NCI-H1092 treated with DMSO at 0.1 percent for 48 hours (cell line): ENCODE data around the gene LRP2BP.
A peak's percentile ranks its signal among the peaks of the same experiment; 100 is the strongest.
"Not testable (repeated sequence)": the region's sequence is repeated elsewhere in the genome, so short reads cannot be mapped to it uniquely, and the experiment has no call there.

ENCODE experiments used
- DNase-seq: peaks from one replicate; lab custom pipeline; 2025; lab: John Stamatoyannopoulos, UW

The LRP2BP gene

GRCh38 chr4:185395956-185396723 lies 416 bp upstream of the LRP2BP start:
- peak; percentile 97 for DNase-seq

GRCh38 chr4:185394568-185395237 lies 1.0 kb downstream of the LRP2BP start:
- DNase-seq = no peak

DNA sequence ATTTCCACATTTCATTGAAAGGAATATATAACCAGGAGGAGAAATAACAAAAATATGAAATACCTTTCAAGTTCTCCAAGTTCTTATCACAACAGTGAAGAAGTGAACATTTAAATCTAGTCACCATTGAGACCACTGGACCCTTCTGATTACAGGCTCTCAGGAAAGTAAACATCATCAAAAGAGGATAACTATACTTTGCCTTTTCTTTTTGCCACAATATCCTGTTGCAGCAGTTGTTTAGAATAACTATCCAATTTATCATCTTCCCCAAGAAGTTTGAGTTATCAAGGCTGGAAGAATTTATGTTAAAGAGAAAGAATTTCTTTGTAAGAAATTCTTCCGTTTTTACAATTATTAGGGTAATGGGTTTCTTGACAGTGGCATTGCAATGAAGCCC lies 3.6 kb downstream of the LRP2BP start:
- DNase-seq = no peak

GRCh38 chr4:185390941-185391340 lies 4.8 kb downstream of the LRP2BP start:
- no peak for DNase-seq

DNA sequence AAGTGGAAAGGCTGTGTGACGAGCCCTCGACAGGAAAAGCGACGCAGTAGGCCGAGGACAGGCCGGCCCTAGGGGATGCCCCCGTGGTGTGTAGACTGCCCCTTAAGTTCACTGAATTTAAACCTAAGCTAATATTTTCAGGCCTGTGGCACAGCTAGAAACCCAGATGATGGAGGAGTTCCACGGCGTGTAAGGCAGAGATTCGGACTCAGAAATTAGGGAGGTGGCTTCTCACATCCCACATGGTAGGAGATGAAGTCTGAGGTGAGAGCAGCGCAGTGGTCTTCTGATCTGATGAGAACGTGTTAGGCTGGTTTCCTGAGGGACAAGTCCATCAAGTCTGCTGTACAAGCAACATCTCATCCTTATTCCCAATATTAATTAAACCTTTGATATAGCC lies 7.8 kb downstream of the LRP2BP start:
- no peak for DNase-seq

DNA sequence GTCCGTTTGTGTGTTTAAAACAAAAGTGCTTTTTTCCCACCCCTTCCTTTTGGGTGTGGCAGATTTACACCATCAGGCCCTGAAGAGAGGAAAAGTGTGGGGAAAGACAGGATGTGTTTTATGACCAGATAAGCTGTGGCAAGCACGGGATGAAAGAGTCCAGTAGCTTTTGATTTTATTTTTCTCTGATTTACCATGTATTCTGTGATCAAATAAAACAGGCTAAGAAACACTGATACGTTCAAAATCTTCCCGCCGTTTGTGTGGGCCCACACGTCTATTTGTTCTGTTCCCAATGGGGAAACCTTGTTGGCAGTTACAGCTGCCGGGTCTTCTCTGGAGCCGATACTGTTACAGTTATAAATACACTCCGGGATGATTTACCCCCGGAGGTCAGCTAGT lies 10.8 kb downstream of the LRP2BP start:
- no peak for DNase-seq

DNA sequence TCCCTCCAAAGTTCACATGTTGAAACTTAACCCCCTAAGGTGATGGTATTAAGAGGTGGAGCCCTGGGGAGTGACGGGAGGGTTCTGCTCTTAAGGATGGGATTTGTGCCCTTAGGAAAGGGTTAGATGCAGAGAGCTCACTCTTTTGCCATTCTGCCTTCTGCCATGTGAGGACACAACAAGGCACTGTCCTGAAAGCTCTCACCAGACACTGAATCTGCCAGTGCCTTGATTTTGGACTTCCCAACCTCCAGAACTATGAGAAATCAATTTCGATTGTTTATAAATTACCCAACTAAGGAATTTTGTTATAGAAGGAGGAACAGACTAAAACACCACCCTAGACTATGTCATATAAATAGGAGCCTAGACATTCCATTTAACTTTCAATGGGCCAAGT lies 11.7 kb downstream of the LRP2BP start:
- no peak for DNase-seq

DNA sequence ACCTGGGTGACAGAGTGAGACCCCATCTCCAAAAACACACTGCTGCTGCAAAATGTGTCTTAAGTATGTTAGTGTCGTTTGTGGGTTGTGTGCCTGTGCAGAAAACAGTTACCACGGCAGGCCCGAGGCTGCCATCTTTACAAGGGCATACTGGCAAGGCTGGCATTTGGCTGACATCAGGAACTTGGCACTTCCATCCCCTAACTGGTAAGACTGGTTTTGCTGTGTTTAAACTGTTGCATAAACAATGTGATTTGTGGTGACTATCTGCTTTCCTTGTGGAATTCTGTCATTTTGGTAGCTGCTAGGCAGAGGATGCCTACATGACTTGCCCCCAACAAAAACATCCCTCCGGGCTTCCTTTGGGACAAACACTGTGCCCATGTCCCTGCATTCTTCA lies 12.3 kb downstream of the LRP2BP start:
- no peak for DNase-seq

DNA sequence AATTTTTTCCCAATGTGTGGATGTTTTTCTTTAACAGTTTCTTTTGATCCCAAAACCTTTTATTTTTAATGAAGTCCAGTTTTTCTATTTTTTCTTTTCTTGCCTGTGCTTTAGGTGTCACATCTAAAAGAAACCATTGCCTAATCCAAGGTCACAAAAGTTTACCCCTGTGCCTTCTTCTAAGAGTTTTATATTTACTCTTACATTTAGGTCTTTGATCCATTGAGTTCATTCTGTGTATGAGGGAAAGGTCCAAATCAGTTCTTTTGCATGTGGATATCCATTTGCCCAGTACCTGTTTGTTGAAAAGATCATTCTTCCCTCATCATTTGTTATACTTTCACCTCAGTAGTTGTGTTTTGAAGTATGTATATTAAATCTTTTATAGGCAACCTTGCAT lies 13.0 kb downstream of the LRP2BP start:
- no peak for DNase-seq

- no peak for DNase-seq
Measured at GRCh38 chr4:185381288-185382196, 14.2 kb downstream of the LRP2BP start.

GRCh38 chr4:185380320-185380719 lies 15.4 kb downstream of the LRP2BP start:
- DNase-seq = no peak

DNA sequence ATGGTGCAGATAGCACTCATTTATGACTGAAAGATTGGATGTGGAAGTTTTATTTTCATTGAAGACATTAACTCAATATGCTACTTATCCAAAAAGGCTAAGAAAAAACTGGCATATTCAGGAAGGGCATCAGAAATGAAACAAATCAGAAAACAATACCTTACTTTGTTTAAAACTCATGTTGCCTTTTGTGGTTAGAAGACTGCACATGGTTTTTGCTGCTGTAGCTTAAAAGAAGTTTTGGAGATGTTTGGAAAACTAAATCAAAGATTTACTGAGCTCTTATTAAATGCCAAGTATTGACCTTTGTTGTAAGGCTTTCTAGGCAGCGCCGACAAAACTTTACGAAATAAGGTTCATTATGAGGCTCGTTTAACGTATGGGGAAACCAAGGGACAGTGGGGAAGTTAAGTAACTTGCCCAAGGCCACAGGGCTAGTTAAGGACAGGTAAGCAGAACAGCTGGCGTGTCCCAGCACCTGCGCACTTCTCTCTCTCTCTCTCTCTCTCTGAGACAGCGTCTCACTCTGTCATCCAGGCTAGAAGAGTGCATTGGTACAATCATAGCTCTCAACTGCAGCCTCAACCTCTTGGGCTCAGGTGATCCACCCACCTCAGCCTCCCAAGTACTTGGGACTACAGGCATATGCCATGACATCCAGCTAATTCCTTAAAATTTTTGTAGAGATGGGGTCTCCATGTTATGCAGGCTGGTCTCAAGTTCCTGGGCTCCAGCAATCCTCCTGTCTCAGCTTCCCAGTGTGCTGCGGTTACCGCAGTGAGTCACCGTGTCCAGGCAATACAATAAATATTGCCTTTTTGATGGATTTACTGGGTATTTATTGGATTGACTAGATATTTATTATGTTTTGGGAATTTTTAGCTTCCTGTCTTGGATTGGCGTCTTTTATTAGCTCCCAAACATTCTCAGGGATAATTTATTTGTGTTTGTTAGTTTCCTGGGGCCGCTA lies 16.1 kb downstream of the LRP2BP start:
- DNase-seq = no peak

DNA sequence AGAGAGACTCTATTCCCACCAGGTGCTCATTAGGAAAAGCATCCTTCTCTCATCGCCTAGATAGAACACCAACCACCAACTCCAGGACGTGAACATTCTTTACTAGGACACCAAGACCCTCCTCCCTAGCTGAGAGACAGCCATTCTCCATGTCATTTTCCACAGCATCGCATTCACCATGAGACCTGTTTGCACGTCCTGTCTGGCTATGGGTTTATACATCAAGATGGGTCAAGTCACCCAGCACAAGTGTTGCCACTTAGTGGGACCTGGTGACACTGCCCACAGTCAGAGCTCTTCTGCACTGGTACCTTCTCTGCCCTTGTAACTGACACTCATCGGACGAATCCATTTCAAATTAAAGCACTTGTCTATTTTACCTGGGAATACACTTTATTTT lies 17.5 kb downstream of the LRP2BP start:
- DNase-seq = no peak

DNA sequence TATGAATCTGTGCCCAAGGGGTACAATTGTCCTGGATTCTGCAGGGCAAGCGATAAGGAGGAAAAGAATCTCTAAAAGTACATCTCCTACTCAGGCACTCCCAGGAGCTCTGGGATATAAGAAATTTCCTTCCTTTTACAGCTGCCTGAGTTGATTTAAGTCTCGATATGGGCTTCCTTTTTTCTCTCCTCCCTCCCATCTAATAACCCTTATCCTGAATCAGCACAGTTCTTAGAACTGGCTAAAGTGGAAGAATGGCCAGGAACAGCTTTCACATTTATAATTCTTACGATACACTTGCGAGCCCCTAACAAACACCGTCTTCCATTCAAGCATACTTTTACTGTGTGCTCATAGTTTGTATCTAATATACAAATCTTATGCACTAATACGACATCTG lies 21.2 kb downstream of the LRP2BP start:
- DNase-seq = no peak

- DNase-seq = no peak
Measured at GRCh38 chr4:185374027-185374426, 21.7 kb downstream of the LRP2BP start.

GRCh38 chr4:185371702-185372101 lies 24.0 kb downstream of the LRP2BP start:
- DNase-seq = no peak

DNA sequence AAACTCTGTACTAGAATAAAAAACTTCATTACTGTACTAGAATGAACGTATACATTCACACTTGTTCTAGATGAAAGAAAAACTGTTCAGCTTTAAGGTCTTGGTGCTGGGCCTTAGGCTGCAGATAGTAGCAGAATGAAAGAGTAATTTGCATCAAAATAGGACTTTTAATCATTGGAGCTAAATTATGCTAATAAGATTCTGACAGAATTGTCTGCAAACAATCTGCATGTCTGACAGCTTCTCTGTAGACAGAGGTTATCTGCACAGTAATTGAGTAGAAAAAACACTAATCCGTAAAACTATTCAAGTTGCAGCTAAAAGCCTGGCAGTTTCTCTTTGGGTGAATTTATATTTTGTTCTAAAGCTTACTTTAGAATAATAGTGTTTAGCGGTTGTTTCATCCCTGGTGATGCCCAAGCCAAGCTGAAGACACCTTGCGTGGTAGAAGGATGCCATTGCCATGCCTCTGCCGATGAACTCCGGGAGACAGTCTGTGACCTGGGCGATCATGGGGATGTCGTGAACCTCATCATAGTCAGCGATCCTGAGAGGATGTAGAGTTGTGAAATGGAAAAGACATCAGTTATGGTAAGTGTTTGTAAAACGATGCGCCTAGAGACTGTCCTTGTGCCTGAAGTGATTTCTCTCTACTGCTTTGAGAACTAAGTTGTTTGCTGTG lies 25.3 kb downstream of the LRP2BP start:
- DNase-seq = no peak

GRCh38 chr4:185369731-185370130 lies 26.0 kb downstream of the LRP2BP start:
- no peak for DNase-seq

- DNase-seq = no peak
Measured at GRCh38 chr4:185364886-185365285, 30.8 kb downstream of the LRP2BP start.

- DNase-seq = no peak
Measured at GRCh38 chr4:185363251-185363650, 32.5 kb downstream of the LRP2BP start.

GRCh38 chr4:185362570-185362969 lies 33.2 kb downstream of the LRP2BP start:
- not testable (repeated sequence) for DNase-seq
